Thyroid gland (tissue), 4 donors: Measurements from ENCODE around the gene FYN. TPM values are rescaled to one million over a fixed set of nuclear protein-coding genes. Genes with fewer than 3 reads are reported as not detected.

Experiments used
- DNase-seq, 2 donors: peaks; one replicate each; pipeline ENCODE4 v3.0.0-alpha.2; 2019
- H3K27ac ChIP-seq, 3 donors: fragments of 200-600 bp; sonication (generic); 1 replicate in 2 of 3; 2 replicates in 1 of 3; pipeline ENCODE4 v1.5.1; 2016 to 2019; ENCODE audit warnings: mild to moderate bottlenecking in 1 of 3, moderate library complexity in 1 of 3
- H3K27me3 ChIP-seq: fragments of 200-600 bp; sonication (generic); one replicate; pipeline ENCODE4 v1.5.1; 2019
- H3K36me3 ChIP-seq, 2 donors: fragments of 200-600 bp; sonication (generic); one replicate each; pipeline ENCODE4 v1.5.1; 2016 to 2019
- H3K4me1 ChIP-seq, 2 donors: fragments of 200-600 bp; sonication (generic); one replicate each; pipeline ENCODE4 v1.5.1; 2017 to 2019
- H3K4me3 ChIP-seq, 3 donors: fragments of 200-600 bp; sonication (generic); replicated peaks in 1 of 3; 1 replicate in 2 of 3; 2 replicates in 1 of 3; pipeline ENCODE4 v1.5.1; 2016; ENCODE audit warnings: mild to moderate bottlenecking in 1 of 3
- H3K9me3 ChIP-seq: fragments of 200-600 bp; sonication (generic); one replicate; pipeline ENCODE4 v1.5.1; 2017
- CTCF ChIP-seq, 6 experiments: fragments of 200-600 bp in 3 of 6; fragments of 450-650 bp in 3 of 6; sonication (generic) in 3 of 6; IDR thresholded peaks; one replicate each; pipeline ENCODE4 v1.5.1; 2016 to 2019; ENCODE audit warnings: antibody characterized with exemption in 6 of 6, mild to moderate bottlenecking in 2 of 6, inconsistent platforms in 1 of 6, moderate library complexity in 1 of 6
- POLR2A ChIP-seq, 2 donors: fragments of 450-650 bp; IDR thresholded peaks; one replicate each; pipeline ENCODE4 v1.6.1; 2017; ENCODE audit warnings: antibody characterized with exemption in 2 of 2, mild to moderate bottlenecking in 2 of 2, moderate library complexity in 1 of 2
- WGBS, 2 donors: methylation state at CpG; one replicate each; pipeline ENCODE4 v1.1.5; 2017; 5-methylcytosine and 5-hydroxymethylcytosine counted together
- intact Hi-C: fragments of 100-400 bp; cut with DNase I; formaldehyde crosslinking; loops from one replicate; pipeline ENCODE4 v1.15.1; 2023
- total RNA-seq, 4 donors: library from RNA; depleted of rRNA; stranded (reverse); fragments of >200 nt; gene quantifications; one replicate each; pipeline ENCODE4 v1.2.3, GENCODE V29; 2016

FYN gene
- total RNA-seq, 4 donors from 2014 or later = 67.0 to 206 (median 95.9) TPM

- DNase-seq = no peak
- Histone ChIP-seq H3K4me1 (peaks cover 0 to 35% of the 10 kb centered on the region in 2 donors), H3K36me3 (no peaks in the 10 kb centered on the region), H3K4me3 (no peak overlapping the region), H3K9me3 (no peaks in the 10 kb centered on the region), H3K27ac (no peak overlapping the region), H3K27me3 (no peaks in the 10 kb centered on the region)
- intact Hi-C loops = no loop called here
- 83 to 88% methylated on average over 8 of the region's 8 CpGs for WGBS, 2 donors
- TF ChIP-seq CTCF (IDR thresholded peaks at IDR 0.05) (no peak), POLR2A (IDR thresholded peaks at IDR 0.05) (no peak)
Observed at GRCh38 chr6:111857674-111858337, 15.4 kb downstream of the FYN start.

DNA sequence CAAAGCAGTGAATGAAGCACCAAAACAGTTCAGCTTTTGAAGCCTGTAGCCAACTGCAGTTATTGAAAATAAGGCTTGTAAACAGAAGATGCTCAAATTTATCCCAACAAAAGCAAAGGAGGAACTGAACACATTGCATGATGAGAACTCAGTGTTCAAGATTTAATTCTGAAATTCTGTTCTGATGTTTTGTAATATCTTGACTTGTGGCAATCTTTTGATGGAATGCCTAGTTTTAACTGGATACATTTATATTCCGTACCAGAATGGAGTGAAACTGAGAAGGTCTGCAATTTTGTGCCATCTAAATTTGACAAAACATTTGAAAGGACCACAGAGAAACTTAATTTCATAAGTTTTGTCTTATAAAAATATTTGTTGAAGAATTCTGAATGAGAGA is 17.5 kb downstream of the FYN start:
- H3K4me3 ChIP-seq = no peak overlapping the region
- TF ChIP-seq POLR2A (IDR thresholded peaks at IDR 0.05) (no peak), CTCF (IDR thresholded peaks at IDR 0.05) (no peak)
- H3K27ac ChIP-seq = no peak overlapping the region
- peaks cover 0 to 31% of the 10 kb centered on the region in 2 donors for H3K4me1 ChIP-seq
- no peaks in the 10 kb centered on the region for H3K36me3 ChIP-seq
- intact Hi-C loops = no loop called here
- no peaks in the 10 kb centered on the region for H3K9me3 ChIP-seq
- 78 to 95% methylated on average over 1 of the region's 1 CpG for WGBS, 2 donors
- H3K27me3 ChIP-seq = no peaks in the 10 kb centered on the region
- DNase-seq = no peak

GRCh38 chr6:111854683-111855082 is 18.6 kb downstream of the FYN start:
- H3K4me3 ChIP-seq = no peak overlapping the region
- peaks cover 0 to 35% of the 10 kb centered on the region in 2 donors for H3K4me1 ChIP-seq
- WGBS, 2 donors = 86% methylated on average over 2 of the region's 2 CpGs
- H3K27ac ChIP-seq = no peak overlapping the region
- H3K27me3 ChIP-seq = no peaks in the 10 kb centered on the region
- H3K36me3 ChIP-seq = no peaks in the 10 kb centered on the region
- TF ChIP-seq CTCF (IDR thresholded peaks at IDR 0.05) = no peak
- TF ChIP-seq POLR2A (IDR thresholded peaks at IDR 0.05) = no peak
- H3K9me3 ChIP-seq = no peaks in the 10 kb centered on the region
- intact Hi-C loops = no loop called here
- no peak for DNase-seq

DNA sequence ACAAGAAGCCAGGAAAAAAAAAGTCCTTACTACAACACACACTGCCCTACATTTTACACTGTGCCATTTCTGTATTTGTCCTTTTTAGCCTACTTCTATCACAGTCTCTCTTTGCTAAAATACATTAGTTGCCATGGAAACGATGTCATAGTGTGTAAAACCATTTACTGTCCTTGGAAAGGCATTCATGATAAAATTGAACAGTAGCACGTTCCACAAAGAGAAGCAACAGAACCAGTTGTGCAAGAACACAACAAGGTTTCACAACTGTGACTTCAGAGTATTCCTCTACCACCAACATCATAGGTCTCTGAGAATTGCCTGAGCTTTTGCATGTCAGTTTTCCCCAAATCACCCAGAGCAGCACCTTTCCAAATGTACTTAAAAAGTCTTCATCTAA is 20.5 kb downstream of the FYN start:
- no peaks in the 10 kb centered on the region for H3K36me3 ChIP-seq
- peaks cover 0 to 34% of the 10 kb centered on the region in 2 donors for H3K4me1 ChIP-seq
- no peak for DNase-seq
- no peak overlapping the region for H3K4me3 ChIP-seq
- H3K27me3 ChIP-seq = no peaks in the 10 kb centered on the region
- no peak for TF ChIP-seq CTCF (IDR thresholded peaks at IDR 0.05)
- intact Hi-C loops = no loop called here
- no peaks in the 10 kb centered on the region for H3K9me3 ChIP-seq
- WGBS, 2 donors = 48 to 62% methylated on average over 2 of the region's 2 CpGs
- no peak overlapping the region for H3K27ac ChIP-seq

- H3K36me3 ChIP-seq = no peaks in the 10 kb centered on the region
- H3K27me3 ChIP-seq = no peaks in the 10 kb centered on the region
- H3K9me3 ChIP-seq = no peaks in the 10 kb centered on the region
- 73 to 80% methylated on average over 10 of the region's 10 CpGs for WGBS, 2 donors
- intact Hi-C loops = no loop called here
- no peak overlapping the region for H3K4me3 ChIP-seq
- no peak for DNase-seq
- H3K4me1 ChIP-seq = peaks cover 6 to 37% of the 10 kb centered on the region in 2 donors
- no peak overlapping the region for H3K27ac ChIP-seq
- TF ChIP-seq CTCF (IDR thresholded peaks at IDR 0.05) (no peak), POLR2A (IDR thresholded peaks at IDR 0.05) (no peak)
Observed at GRCh38 chr6:111850295-111850937, 22.8 kb downstream of the FYN start.
